GM23338 (cell line): ENCODE data around the gene HRK. TPM values are rescaled to one million over a fixed set of nuclear protein-coding genes. Genes with fewer than 3 reads are reported as not detected.

Experiments
- ATAC-seq: fragments of 200-7000 bp; cut with Tn5 transposase; 3 replicates; pipeline ENCODE4 v1.9.1; 2020
- DNase-seq: peaks from one replicate; pipeline ENCODE4 v3.0.0-alpha.2; 2015; ENCODE audit warnings: low spot score
- H2AFZ ChIP-seq: fragments of 200-600 bp; sonication (generic); 2 replicates; pipeline ENCODE4 v1.8.0; 2016; ENCODE audit warnings: antibody characterized with exemption, mild to moderate bottlenecking, moderate library complexity
- H3F3A ChIP-seq: fragments of 200-600 bp; sonication (generic); replicated peaks from 2 replicates; pipeline ENCODE4 v1.8.0; 2017; ENCODE audit warnings: antibody characterized with exemption, mixed run types, low read depth
- H3K27ac ChIP-seq: fragments of 200-600 bp; sonication (generic); 2 replicates; pipeline ENCODE4 v1.6.1; 2016; ENCODE audit warnings: low read depth
- H3K27me3 ChIP-seq: fragments of 200-600 bp; sonication (generic); 2 replicates; pipeline ENCODE4 v1.8.0; 2016; ENCODE audit warnings: mild to moderate bottlenecking, mixed run types, moderate library complexity; ENCODE audit not compliant: insufficient read depth
- H3K36me3 ChIP-seq: fragments of 200-600 bp; sonication (generic); 2 replicates; pipeline ENCODE4 v1.8.0; 2016; ENCODE audit warnings: mild to moderate bottlenecking; ENCODE audit not compliant: insufficient read depth
- H3K4me1 ChIP-seq: fragments of 200-600 bp; sonication (generic); 2 replicates; pipeline ENCODE4 v1.8.0; 2016; ENCODE audit warnings: mild to moderate bottlenecking, moderate library complexity; ENCODE audit not compliant: insufficient read depth
- H3K4me2 ChIP-seq: fragments of 200-600 bp; sonication (generic); 2 replicates; pipeline ENCODE4 v1.7.1; 2017; ENCODE audit warnings: mixed run types
- H3K4me3 ChIP-seq: fragments of 200-600 bp; sonication (generic); 2 replicates; pipeline ENCODE4 v1.6.1; 2016; ENCODE audit warnings: mixed run types
- H3K79me2 ChIP-seq: fragments of 200-600 bp; sonication (generic); replicated peaks from 2 replicates; pipeline ENCODE4 v1.8.0; 2017; ENCODE audit warnings: mild to moderate bottlenecking; ENCODE audit not compliant: insufficient read depth
- H3K9me2 ChIP-seq: fragments of 200-600 bp; sonication (generic); 2 replicates; pipeline ENCODE4 v1.8.0; 2017; ENCODE audit not compliant: insufficient read depth
- H4K20me1 ChIP-seq: fragments of 200-600 bp; sonication (generic); replicated peaks from 2 replicates; pipeline ENCODE4 v1.8.0; 2017; ENCODE audit warnings: mild to moderate bottlenecking; ENCODE audit not compliant: insufficient read depth
- H3K27ac Mint-ChIP-seq: 2 replicates; pipeline ENCODE4 v1.8.0; 2020; ENCODE audit warnings: inconsistent platforms, mild to moderate bottlenecking, moderate library complexity, mixed read lengths
- H3K27me3 Mint-ChIP-seq: 3 replicates; pipeline ENCODE4 v1.8.0; 2022; ENCODE audit warnings: low read depth, mild to moderate bottlenecking, moderate library complexity, mixed read lengths, inconsistent platforms; ENCODE audit not compliant: insufficient read depth, poor library complexity
- H3K36me3 Mint-ChIP-seq: 3 replicates; pipeline ENCODE4 v1.8.0; 2021; ENCODE audit warnings: low read depth, mild to moderate bottlenecking, inconsistent platforms, moderate library complexity, mixed read lengths
- H3K4me1 Mint-ChIP-seq: 3 replicates; pipeline ENCODE4 v1.8.0; 2020; ENCODE audit warnings: mild to moderate bottlenecking, inconsistent platforms, mixed read lengths
- H3K4me3 Mint-ChIP-seq: 3 replicates; pipeline ENCODE4 v1.8.0; 2021; ENCODE audit warnings: moderate library complexity, mild to moderate bottlenecking, inconsistent platforms, mixed read lengths
- H3K9me3 Mint-ChIP-seq: 3 replicates; pipeline ENCODE4 v1.8.0; 2020; ENCODE audit warnings: moderate library complexity, mild to moderate bottlenecking, inconsistent platforms, mixed read lengths
- ETS1 ChIP-seq: IDR thresholded peaks from 2 replicates; pipeline ENCODE4 v1.6.1; 2016; ENCODE audit warnings: antibody characterized with exemption
- EZH2 ChIP-seq: fragments of 200-600 bp; sonication (generic); IDR thresholded peaks from one replicate; pipeline ENCODE4 v1.8.0; 2017; ENCODE audit warnings: antibody characterized with exemption, mild to moderate bottlenecking, low read depth; ENCODE audit not compliant: unreplicated experiment
- JUNB ChIP-seq: IDR thresholded peaks from one replicate; pipeline ENCODE4 v1.6.1; 2016; ENCODE audit warnings: antibody characterized with exemption; ENCODE audit not compliant: unreplicated experiment
- NANOG ChIP-seq: IDR thresholded peaks from 2 replicates; pipeline ENCODE4 v1.6.1; 2016; ENCODE audit warnings: antibody characterized with exemption, borderline replicate concordance
- POLR2AphosphoS5 ChIP-seq: IDR thresholded peaks from 2 replicates; pipeline ENCODE4 v1.6.1; 2016; ENCODE audit warnings: antibody characterized with exemption, low read depth
- REST ChIP-seq: IDR thresholded peaks from one replicate; pipeline ENCODE4 v1.6.1; 2018; ENCODE audit warnings: antibody characterized with exemption; ENCODE audit not compliant: unreplicated experiment
- ZNF114 ChIP-seq: fragments of 250-450 bp; sonication (Bioruptor Pico); IDR thresholded peaks from 2 replicates; pipeline ENCODE4 v1.5.0; 2020; ENCODE audit warnings: mild to moderate bottlenecking, moderate library complexity
- ZNF331 ChIP-seq: fragments of 250-450 bp; sonication (Bioruptor Pico); IDR thresholded peaks from 2 replicates; pipeline ENCODE4 v1.5.0; 2020; ENCODE audit warnings: low read depth, mild to moderate bottlenecking, moderate library complexity
- polyA plus RNA-seq: library from polyadenylated mRNA; unstranded; fragments of >200 nt; fragmentation: Nextera tagmentation; extraction: Ambion mirVana; gene quantifications from 2 replicates; pipeline ENCODE4 v1.2.1, GENCODE V29; 2016
- total RNA-seq: library from RNA; depleted of rRNA; stranded (reverse); fragments of >200 nt; shearing (Covaris generic); gene quantifications from 2 replicates; pipeline ENCODE4 v1.2.3, GENCODE V29; 2014
- TF ChIP-seq, protein P1 (sequence below), 2 experiments: fragments of 200-600 bp in 1 of 2; sonication (generic) in 1 of 2; conservative IDR thresholded peaks; 2 replicates each; pipeline versions ENCODE4 v1.5.1 to v1.6.1; 2016 to 2017; ENCODE audit warnings: antibody characterized with exemption in 2 of 2, low read depth in 2 of 2, mild to moderate bottlenecking in 2 of 2, moderate library complexity in 1 of 2

HRK gene
- total and polyA plus RNA-seq, 2 experiments from 2014 or later = 1.7 to 1.9 TPM

- peaks cover 14% of the 10 kb centered on the region for H3K79me2 ChIP-seq
- Mint-ChIP-seq H3K27me3 (no peaks in the 10 kb centered on the region), H3K27ac (no peak overlapping the region), H3K9me3 (no peaks in the 10 kb centered on the region), H3K36me3 (peaks cover 10% of the 10 kb centered on the region; the same call in 2 of the 3 replicates), H3K4me3 (no peak overlapping the region), H3K4me1 (peaks cover 20% of the 10 kb centered on the region)
- H3K9me2 ChIP-seq = no peaks in the 10 kb centered on the region
- H3K4me1 ChIP-seq = no peaks in the 10 kb centered on the region
- H3K27ac ChIP-seq = no peak overlapping the region
- no peak for ATAC-seq
- no peak overlapping the region for H2AFZ ChIP-seq
- H3F3A ChIP-seq = no peaks in the 10 kb centered on the region
- H3K4me3 ChIP-seq = no peak overlapping the region
- no peak for TF ChIP-seq EZH2
- TF ChIP-seq, protein P1, sequence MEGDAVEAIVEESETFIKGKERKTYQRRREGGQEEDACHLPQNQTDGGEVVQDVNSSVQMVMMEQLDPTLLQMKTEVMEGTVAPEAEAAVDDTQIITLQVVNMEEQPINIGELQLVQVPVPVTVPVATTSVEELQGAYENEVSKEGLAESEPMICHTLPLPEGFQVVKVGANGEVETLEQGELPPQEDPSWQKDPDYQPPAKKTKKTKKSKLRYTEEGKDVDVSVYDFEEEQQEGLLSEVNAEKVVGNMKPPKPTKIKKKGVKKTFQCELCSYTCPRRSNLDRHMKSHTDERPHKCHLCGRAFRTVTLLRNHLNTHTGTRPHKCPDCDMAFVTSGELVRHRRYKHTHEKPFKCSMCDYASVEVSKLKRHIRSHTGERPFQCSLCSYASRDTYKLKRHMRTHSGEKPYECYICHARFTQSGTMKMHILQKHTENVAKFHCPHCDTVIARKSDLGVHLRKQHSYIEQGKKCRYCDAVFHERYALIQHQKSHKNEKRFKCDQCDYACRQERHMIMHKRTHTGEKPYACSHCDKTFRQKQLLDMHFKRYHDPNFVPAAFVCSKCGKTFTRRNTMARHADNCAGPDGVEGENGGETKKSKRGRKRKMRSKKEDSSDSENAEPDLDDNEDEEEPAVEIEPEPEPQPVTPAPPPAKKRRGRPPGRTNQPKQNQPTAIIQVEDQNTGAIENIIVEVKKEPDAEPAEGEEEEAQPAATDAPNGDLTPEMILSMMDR (conservative IDR thresholded peaks at IDR 0.05; ENCODE audit: low read depth in 2 of 2) = 0 out of 4 replicates have a peak, but pooled peaks of 1 of the 2 experiments have one; percentile 15
- no peak overlapping the region for H3K4me2 ChIP-seq
- DNase-seq = no peak
- no peaks in the 10 kb centered on the region for H3K27me3 ChIP-seq
- H4K20me1 ChIP-seq = no peaks in the 10 kb centered on the region; the same call in 1 of the 2 replicates
- H3K36me3 ChIP-seq = no peaks in the 10 kb centered on the region; the same call in none of the 2 replicates
Measured at GRCh38 chr12:116926283-116927243, 45.3 kb upstream of the HRK start.

GRCh38 chr12:116924558-116925453 lies 43.6 kb upstream of the HRK start:
- Histone ChIP-seq H3F3A (no peaks in the 10 kb centered on the region), H3K9me2 (no peaks in the 10 kb centered on the region), H2AFZ (no peak overlapping the region), H4K20me1 (no peaks in the 10 kb centered on the region; the same call in 1 of the 2 replicates), H3K4me2 (no peak overlapping the region), H3K4me1 (no peaks in the 10 kb centered on the region), H3K4me3 (no peak overlapping the region), H3K36me3 (no peaks in the 10 kb centered on the region; the same call in none of the 2 replicates), H3K27me3 (no peaks in the 10 kb centered on the region), H3K27ac (no peak overlapping the region), H3K79me2 (peaks cover 19% of the 10 kb centered on the region)
- H3K4me1 Mint-ChIP-seq = peaks cover 34% of the 10 kb centered on the region
- H3K9me3 Mint-ChIP-seq = no peaks in the 10 kb centered on the region
- peaks cover 10% of the 10 kb centered on the region; the same call in 2 of the 3 replicates for H3K36me3 Mint-ChIP-seq
- DNase-seq (no peak), ATAC-seq (peak; percentile 67)
- H3K27me3 Mint-ChIP-seq = no peaks in the 10 kb centered on the region
- no peak overlapping the region for H3K4me3 Mint-ChIP-seq
- H3K27ac Mint-ChIP-seq = peak overlapping the region; percentile 75
- TF ChIP-seq JUNB (no peak), REST (no peak), ZNF331 (CRISPR knock-in tag) (no peak), ZNF114 (CRISPR knock-in tag) (no peak), POLR2AphosphoS5 (no peak), ETS1 (no peak), NANOG (no peak)
